Stimulated activated CD8-positive, alpha-beta memory T cell treated with anti-CD3 and anti-CD28 coated beads, Interleukin-7, amount 100 ng/mL, for 1 hour (primary cell): ENCODE results near the gene MGLL.

ENCODE experiments used
- DNase-seq, 2 donors: peaks; one replicate each; pipeline ENCODE4 v3.0.0-alpha.2; 2020; ENCODE audit warnings: low read depth in 2 of 2

Gene MGLL

GRCh38 chr3:127758013-127758412 is 64.3 kb downstream of the MGLL start:
- no peak for DNase-seq

GRCh38 chr3:127755305-127755681 is 67.0 kb downstream of the MGLL start:
- DNase-seq = no peak

GRCh38 chr3:127754411-127755304 is 67.7 kb downstream of the MGLL start:
- DNase-seq = no peak

GRCh38 chr3:127753898-127754410 is 68.4 kb downstream of the MGLL start:
- DNase-seq = no peak

GRCh38 chr3:127753338-127753737 is 69.0 kb downstream of the MGLL start:
- DNase-seq = no peak

GRCh38 chr3:127751782-127752181 is 70.5 kb downstream of the MGLL start:
- no peak for DNase-seq

GRCh38 chr3:127751163-127751621 is 71.1 kb downstream of the MGLL start:
- no peak for DNase-seq

- no peak for DNase-seq
These were observed 71.9 kb downstream of the MGLL start for GRCh38 chr3:127750226-127751031.

- DNase-seq = no peak
These were observed 72.5 kb downstream of the MGLL start for GRCh38 chr3:127749787-127750225.

- no peak for DNase-seq
These were observed 73.0 kb downstream of the MGLL start for GRCh38 chr3:127749361-127749760.

- DNase-seq = no peak
These were observed 73.5 kb downstream of the MGLL start for GRCh38 chr3:127748754-127749327.

- DNase-seq = no peak
These were observed 74.4 kb downstream of the MGLL start for GRCh38 chr3:127747751-127748521.

GRCh38 chr3:127747066-127747465 is 75.2 kb downstream of the MGLL start:
- no peak for DNase-seq

- DNase-seq = no peak
These were observed 75.8 kb downstream of the MGLL start for GRCh38 chr3:127746400-127747057.

GRCh38 chr3:127745656-127746399 is 76.5 kb downstream of the MGLL start:
- DNase-seq = no peak

GRCh38 chr3:127744875-127745274 is 77.4 kb downstream of the MGLL start:
- DNase-seq = no peak

- DNase-seq = no peak
These were observed 78.0 kb downstream of the MGLL start for GRCh38 chr3:127744253-127744815.

- DNase-seq = no peak
These were observed 78.7 kb downstream of the MGLL start for GRCh38 chr3:127743351-127744252.

- no peak for DNase-seq
These were observed 79.7 kb downstream of the MGLL start for GRCh38 chr3:127742580-127742979.
